SH-SY5Y (cell line): ENCODE results near the gene NOXA1.

Experiments
- GATA2 ChIP-seq: IDR thresholded peaks from 2 replicates; pipeline ENCODE4 v1.6.1; 2011; ENCODE audit warnings: mild to moderate bottlenecking, low read depth, low read length
- GATA3 ChIP-seq: IDR thresholded peaks from 2 replicates; pipeline ENCODE4 v1.6.1; 2011; ENCODE audit warnings: low read depth, mild to moderate bottlenecking, low read length, moderate library complexity

Gene NOXA1

DNA sequence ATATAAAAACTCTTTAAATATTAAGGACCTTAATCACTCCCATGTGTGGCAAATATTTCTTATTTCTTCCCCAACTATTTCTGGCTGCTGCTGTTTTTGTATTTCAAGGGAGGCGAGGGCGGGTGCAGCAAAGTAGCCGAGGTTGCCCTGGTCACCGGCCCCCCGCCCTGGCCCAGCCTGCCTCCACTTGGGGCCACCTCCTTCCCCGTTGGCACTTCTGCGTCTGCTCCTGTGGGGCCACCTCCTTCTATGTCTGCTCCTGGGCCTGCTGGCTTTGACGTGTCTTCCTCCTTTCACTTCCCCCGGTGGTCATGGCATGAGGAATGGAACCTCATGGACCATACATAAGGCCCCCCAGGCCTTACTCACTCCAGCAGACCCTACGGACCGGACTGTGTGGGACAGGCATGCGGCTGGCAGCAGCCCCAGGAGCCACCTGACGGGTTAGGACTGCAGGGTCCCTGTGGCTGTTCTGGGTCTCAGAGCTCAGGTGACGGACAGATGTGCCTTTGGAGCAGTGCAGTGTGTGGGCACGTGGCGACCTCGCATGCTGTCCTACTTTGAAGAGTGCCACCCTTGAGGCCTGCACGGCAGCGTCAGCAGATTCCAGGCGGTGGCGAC lies 23.8 kb downstream of the NOXA1 start:
- no peak for TF ChIP-seq GATA2

DNA sequence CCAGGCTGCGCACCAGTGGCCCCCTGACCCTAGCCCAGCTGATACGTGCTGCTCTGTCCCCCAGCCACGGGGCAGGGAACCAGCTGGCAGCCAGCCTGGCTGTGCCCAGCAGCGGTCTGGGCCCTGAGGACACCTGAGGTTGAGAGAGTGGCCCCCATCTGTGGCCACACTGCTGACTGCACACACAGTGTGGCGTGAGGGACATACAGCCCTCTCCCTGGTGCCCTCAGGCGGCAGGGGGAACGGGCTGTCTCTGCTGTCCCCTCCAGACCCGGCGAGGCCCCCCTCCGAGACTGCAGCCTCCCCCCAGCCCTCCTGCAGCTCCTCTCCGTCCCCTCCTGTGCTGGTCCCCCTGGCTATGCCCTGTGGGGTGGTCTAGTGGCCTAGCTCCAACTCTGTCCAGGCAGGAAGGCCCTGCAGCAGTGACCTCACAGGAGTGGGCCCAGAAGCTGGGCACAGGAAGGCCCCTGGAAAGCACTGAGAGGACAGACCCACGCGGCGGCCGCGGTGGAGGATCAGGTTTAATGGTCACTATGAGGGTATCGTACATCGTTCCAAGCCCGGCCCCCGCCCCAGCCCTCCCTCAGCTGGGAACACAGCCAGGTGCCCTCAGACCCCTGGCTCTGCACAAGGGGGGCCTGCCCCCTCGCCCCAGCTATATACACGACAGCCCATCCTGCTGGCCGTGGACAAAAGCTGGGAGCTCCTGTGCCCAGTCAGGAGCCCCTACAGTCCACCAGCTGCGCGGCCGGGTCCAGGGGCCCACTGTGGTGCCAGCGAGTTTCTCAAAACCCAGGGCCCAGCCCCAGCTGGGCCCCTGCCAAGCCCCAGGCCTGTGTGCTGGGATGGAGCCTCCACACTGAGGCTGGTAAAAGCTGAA lies 24.8 kb downstream of the NOXA1 start:
- TF ChIP-seq GATA3: no peak
- TF ChIP-seq GATA2: no peak

DNA sequence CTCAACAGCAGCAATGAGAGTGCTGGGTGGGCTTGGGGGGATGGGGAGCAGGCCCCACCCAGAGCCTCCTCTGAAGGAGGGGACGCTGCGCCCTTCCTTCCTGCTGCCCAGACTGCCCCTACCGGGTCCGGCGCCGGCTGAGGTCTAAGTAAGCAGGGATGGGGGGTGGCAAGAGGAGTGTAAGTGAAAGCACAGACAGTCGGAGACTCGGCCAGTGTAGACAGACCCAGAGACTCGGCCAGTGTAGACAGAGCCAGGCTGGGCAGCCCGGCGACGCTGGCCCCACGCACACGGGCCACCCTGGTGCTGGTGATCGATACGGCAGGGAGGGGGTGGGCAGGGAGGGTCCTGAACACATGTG lies 25.4 kb downstream of the NOXA1 start:
- no peak for TF ChIP-seq GATA3
- no peak for TF ChIP-seq GATA2

DNA sequence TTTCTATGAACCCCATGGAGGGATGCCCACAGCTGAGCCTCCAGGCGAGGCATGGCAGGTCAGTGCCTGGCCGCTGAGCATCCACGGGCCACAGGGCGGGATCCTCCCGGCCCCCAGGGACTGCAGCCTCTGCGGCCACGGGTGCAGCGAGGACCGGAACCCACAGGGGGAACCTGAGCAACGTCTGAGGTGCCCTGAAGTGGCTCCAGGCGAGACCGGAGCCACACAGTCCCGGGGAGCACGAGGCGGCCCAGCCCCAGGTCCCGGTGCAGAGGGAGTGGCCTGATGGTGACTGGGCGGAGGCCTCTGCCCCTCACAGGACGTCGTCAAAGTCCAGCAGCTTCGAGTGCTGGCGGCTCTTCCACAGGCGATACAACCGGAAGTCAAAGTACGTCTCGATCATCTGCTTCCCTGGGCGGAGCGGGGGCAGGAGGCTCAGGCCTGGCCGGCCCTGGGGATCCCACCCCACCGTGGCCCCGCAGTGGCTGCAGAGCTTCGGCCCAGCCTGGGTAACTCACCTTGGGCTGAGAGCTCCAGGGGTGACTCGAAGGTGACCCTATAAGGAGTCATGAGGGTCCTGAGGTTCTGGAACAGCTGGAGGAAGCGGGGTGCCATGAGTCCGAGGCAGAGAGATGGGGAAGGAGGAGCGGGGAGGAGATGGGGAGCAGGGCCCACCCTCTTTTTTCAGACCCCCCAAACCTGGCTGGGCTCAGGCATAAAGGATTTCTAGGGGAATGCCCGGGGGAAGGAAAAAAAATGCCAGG lies 26.1 kb downstream of the NOXA1 start:
- TF ChIP-seq GATA3: no peak
- TF ChIP-seq GATA2: no peak

DNA sequence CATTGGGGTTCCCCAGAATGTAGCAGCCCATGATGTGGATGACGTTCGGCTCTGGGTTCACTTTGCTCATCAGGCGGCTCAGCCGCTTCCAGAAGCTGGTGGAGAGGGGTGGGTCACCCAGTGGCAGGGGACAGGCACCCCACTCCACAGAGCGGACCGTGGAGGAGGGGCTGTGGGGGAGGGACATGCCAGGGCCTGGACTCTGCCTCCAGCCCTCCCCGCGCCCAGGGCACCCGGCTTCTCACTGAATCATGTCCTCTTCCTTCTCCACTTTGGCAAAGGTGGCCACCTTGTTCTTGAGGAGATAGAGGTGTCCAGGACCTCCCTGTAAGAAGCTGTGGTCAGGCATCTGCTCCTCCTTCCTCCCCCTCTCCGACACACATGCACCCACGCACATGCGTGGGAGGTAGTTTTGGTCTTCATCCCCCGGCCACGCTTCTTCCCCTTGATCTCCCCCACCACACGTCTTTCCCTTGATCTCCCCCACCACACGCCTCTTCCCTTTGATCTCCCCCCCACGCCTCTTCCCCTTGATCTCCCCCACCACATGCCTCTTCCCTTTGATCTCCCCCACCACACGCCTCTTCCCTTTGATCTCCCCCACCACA lies 26.8 kb downstream of the NOXA1 start:
- TF ChIP-seq GATA3: no peak
- TF ChIP-seq GATA2: no peak

DNA sequence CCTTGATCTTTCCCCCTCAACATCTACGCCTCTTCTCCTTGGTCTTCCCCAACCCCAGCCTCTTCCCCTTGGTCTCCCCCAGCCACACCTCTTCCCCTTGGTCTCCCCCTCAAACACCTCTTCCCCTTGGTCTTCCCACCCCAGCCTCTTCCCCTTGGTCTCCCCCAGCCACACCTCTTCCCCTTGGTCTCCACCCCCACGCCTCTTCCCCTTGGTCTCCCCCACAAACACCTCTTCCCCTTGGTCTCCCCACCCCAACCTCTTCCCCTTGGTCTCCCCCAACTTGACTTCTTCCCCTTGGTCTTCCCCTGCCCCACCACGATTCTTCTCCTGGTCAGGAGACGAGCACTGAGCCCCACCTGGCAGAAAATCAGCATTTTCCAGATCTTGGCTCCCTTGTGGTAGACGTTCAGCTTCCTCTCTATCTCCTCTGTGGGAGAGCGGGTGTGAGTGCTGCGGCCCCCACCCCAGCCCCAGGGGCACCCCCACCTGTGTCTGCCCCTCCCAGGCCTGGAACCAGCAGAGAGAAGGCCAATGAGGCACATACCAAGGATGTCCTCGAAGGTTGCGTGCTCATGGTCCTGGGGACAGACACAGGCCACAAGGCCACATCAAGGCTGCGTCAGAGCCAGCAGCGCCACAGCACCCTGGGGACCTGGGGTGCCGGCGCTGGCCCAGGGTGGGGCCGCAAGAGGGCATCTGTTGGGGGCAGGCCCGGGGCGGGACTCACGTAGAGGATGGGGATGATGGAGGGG lies 29.0 kb downstream of the NOXA1 start:
- TF ChIP-seq GATA3 (no peak), GATA2 (no peak)

DNA sequence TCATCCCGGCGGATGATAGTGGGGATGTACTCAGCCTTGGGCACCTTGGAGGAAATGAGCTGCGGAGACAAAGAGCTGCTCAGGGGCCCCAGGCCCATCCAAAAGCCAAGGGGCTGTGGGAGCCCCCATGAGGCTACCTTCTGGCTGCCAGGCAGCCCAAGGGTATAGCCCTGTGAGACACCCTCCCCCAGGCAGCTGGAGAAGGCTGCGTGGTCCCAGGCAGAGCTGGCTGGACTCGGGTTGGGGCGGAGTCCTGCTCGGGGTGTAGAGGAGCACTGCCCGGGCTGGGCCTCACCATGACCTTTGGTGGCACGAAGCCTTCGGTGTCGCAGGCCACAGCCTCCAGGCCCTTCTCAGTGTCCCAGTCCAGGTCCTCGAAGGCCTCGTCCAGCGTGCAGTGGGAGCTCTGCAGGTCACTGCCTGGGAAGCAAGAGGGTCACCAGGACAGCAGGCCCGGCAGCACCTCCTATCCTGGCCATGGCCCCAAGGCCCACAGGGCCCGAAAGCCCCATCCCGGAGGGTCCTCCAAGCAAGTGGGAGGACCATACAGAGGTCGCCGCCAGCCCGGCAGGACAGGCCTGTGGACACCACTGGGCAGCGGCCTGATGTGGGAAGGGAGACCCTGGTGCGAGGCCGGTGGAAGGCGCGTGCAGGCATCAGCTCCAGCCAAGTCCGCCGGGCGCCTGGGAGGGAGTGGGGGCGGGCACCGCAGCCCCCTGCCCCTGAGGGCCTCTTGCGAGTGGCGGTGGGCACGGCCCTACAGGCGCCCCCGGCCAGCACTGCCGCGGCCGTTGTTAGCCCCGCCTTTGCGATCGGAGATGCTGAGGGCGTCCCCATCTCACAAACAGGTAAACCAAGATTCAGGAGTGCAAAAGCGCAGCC lies 29.8 kb downstream of the NOXA1 start:
- TF ChIP-seq GATA3: no peak
- no peak for TF ChIP-seq GATA2

DNA sequence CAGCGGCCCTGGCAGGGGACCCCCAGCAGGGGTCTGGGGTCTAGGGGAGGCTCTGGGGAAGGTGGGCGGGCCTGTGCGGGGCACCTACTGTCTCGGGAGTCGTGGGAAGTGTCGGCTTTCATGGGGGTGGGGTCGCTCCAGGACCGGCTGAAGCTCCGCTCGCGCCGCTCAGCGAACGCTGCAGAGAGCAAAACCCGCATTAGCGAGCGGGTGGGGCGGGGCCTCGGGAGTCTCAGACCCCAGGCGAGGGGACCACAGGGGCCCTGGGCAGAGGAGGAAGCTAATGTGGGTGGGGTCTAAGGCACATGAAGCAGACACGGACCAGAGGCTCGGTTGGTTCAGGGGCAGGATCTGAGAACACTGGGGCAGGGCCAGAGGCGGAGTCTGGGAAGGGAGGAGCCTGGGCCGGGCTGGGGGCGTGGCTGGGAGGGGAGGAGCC lies 30.5 kb downstream of the NOXA1 start:
- TF ChIP-seq GATA2: no peak
- no peak for TF ChIP-seq GATA3

DNA sequence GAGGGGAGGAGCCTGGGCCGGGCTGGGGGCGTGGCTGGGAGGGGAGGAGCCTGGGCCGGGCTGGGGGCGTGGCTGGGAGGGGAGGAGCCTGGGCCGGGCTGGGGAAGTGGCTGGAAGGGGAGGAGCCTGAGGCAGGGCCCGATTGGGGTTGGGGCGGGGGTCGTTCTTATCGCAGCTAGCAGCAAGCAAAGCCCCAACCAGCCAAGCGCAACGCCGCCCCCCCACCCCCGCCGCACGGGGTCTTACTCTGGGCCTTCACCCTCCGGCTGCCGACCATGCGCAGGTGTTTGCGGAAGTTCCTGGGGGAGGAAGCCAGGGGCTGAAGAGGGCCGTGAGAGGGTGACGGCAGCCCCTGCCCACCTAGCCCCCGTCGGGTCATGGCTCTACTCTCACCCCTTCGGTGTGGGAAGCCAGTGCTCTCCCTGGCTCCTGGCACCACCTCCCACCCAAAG lies 31.0 kb downstream of the NOXA1 start:
- TF ChIP-seq GATA3 (no peak), GATA2 (no peak)

DNA sequence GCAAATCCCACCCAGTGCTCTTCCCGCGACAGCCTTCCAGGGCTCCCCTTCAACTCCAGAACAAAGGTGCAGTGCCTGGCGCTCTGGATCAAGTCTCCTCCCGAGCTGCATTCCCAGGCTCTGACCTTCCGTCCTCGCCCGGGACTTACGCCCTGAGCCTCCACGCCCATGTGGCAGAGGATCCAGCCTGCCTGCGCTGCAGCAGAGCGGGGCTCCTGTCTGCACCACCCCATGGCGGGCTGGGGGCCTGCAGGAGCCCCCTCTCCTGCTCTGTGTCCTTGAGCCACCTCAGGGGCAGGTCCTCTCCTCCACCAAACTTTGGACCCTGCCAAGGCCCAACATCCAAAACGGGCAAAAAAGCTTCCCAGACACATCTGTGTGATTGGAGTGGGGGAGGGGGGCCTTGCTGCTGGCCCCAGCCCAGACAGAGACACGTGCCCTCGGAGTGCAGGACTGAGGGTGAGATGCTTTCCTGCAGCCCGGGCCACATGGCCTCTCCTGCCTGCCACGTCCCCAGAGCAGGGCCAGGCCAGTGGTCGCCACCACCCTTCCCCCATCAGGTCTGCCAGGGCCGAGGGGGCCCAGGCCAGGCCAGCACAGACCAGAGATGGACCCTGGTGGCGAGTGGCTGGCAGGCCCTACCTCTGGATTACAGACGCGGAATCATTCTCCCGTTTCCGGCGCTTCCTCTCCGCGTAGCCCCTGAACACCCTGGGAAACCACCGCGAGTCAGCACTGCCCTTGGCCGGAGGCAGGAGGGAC lies 31.6 kb downstream of the NOXA1 start:
- TF ChIP-seq GATA2: no peak
- TF ChIP-seq GATA3: no peak

DNA sequence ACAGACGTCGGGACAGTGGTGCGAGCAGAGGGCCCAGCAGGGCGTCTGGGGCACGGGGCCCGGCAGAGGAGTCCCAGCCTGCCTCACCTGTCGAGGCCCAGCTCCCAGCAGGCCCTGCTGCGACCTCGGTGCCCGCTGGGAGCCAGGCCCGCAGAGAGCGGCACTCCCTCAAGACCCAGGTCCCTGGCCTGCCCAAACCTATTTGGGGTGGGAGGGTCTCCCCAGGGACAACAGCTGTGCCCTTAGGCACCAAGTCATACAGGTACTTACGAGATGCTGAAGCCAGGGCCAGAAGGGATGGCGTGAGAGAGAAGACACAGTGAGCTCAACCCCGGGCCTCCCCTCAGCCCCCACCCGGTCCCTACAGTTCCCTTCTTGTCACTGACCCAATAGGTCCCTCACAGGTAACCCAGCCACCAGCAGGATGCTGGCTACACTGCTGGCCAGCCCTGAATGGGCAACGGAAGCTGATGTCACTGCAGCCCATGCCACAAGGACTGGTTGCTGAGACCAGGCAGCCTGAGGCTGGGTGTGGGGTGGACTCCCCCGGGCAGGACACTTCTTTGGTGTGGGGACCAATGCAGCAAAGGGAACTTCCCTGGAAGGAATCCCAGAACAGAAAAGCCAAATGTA lies 32.3 kb downstream of the NOXA1 start:
- TF ChIP-seq GATA3: no peak
- no peak for TF ChIP-seq GATA2

DNA sequence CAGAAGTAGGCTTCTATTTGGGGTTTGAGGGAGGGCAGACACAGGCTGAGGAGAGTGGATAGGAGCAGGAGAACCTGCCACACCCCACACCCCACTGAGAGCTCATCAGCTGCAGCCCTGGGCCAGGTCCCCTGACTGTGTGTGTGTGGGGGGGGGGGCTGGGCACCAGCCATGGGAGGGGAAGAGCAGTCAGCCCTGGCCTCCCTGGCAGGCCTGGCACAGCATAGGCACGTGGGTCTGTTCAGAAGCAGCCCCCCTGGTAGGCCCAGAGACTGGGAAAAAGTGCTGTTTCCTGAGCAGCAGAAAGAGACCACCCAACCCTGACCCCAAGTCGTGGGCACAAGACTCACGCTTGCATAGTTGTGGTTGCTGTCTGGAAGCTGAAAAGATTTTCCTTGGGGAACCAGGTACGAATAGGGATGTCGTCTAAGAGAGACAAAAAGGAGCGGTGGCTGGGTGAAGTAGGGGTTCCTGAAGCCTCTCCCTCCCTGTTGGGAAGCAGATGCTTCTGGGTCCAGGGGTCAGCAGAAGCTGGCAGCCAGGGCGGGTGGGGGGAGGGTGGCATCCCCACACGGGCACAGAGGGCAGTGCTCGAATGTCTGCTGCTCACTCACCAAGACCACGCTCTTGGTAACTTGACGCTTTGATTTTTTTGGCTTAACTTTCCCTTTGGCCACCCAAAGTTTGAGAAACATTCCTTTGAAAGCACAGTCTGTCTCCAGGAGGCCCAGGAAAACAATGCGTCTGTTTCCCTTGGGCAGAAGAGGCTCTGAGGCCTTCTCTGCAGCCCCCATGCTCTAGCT lies 33.1 kb downstream of the NOXA1 start:
- TF ChIP-seq GATA2 (no peak), GATA3 (no peak)
